Measurements from ENCODE around the gene DIDO1. TPM values are rescaled to one million over a fixed set of nuclear protein-coding genes. Genes with fewer than 3 reads are reported as not detected.
A peak's percentile ranks its signal among the peaks of the same experiment; 100 is the strongest.

Gene DIDO1
- total RNA-seq, 2 donors from 2014 or later = 53.5 to 68.3 TPM

DNA sequence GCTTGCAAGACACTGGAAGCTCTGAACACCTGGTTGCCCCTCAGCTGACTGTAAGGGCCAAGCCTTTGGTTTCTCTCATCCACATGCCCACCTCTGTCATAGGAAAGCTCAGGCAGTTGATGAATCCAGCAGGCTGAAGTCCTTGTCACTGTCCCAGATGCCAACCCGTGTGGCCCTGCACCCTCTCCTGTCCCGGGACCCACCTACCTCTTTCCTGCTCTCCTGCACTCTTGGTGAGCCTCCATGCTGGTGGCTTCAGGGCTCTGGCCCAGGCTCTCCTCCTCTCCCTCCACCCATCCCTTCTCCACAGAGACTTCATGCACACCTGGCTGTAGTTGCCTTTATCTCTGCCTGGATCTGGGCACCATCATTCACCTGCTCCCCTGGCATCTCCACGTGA lies 7.7 kb upstream of the DIDO1 start:
- Histone ChIP-seq H3K4me3 (ENCODE audit: low read length) (no peak overlapping the region), H3K36me3 (ENCODE audit: control insufficient read depth, insufficient read depth, low read length) (peaks cover 35% of the 10 kb centered on the region), H3K4me1 (ENCODE audit: control insufficient read depth, insufficient read depth, low read length) (no peaks in the 10 kb centered on the region), H3K27ac (ENCODE audit: low read depth, low read length) (no peak overlapping the region), H3K27me3 (ENCODE audit: control insufficient read depth, insufficient read depth, low read length, poor library complexity, severe bottlenecking) (no peaks in the 10 kb centered on the region), H3K9me3 (ENCODE audit: control insufficient read depth, low read length) (no peaks in the 10 kb centered on the region), H3K9ac (ENCODE audit: extremely low read depth, low read length, poor library complexity, severe bottlenecking) (no peak overlapping the region)
- no peak overlapping the region for H3K4me3 Mint-ChIP-seq
- H3K36me3 Mint-ChIP-seq (ENCODE audit: low read depth) = peaks cover 10% of the 10 kb centered on the region
- H3K9me3 Mint-ChIP-seq = no peaks in the 10 kb centered on the region
- H3K4me1 Mint-ChIP-seq = peaks cover 12% of the 10 kb centered on the region
- WGBS, 2 experiments (ENCODE audit: insufficient coverage in 1 of 2, insufficient read length in 1 of 2) = 90 to 100% methylated on average over 2 to 3 of the region's 3 CpGs
- no peaks in the 10 kb centered on the region for H3K27me3 Mint-ChIP-seq (ENCODE audit: insufficient read depth)
- no peak overlapping the region for H3K27ac Mint-ChIP-seq
- TF ChIP-seq, protein P1, sequence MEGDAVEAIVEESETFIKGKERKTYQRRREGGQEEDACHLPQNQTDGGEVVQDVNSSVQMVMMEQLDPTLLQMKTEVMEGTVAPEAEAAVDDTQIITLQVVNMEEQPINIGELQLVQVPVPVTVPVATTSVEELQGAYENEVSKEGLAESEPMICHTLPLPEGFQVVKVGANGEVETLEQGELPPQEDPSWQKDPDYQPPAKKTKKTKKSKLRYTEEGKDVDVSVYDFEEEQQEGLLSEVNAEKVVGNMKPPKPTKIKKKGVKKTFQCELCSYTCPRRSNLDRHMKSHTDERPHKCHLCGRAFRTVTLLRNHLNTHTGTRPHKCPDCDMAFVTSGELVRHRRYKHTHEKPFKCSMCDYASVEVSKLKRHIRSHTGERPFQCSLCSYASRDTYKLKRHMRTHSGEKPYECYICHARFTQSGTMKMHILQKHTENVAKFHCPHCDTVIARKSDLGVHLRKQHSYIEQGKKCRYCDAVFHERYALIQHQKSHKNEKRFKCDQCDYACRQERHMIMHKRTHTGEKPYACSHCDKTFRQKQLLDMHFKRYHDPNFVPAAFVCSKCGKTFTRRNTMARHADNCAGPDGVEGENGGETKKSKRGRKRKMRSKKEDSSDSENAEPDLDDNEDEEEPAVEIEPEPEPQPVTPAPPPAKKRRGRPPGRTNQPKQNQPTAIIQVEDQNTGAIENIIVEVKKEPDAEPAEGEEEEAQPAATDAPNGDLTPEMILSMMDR (conservative IDR thresholded peaks at IDR 0.05) = no peak
- peak; percentile 42 for DNase-seq

- no peak overlapping the region for H3K27ac ChIP-seq (ENCODE audit: low read depth, low read length)
- peak; percentile 53 for DNase-seq
Measured at GRCh38 chr20:62931464-62931863, 5.2 kb upstream of the DIDO1 start.

GRCh38 chr20:62929051-62929538 lies 2.8 kb upstream of the DIDO1 start:
- H3K9me3 ChIP-seq (ENCODE audit: control insufficient read depth, low read length) = no peaks in the 10 kb centered on the region
- Mint-ChIP-seq H3K9me3 (no peaks in the 10 kb centered on the region), H3K27me3 (ENCODE audit: insufficient read depth) (no peaks in the 10 kb centered on the region), H3K4me1 (peaks cover 35% of the 10 kb centered on the region), H3K4me3 (peak overlapping the region; percentile 91), H3K27ac (peak overlapping the region; percentile 99), H3K36me3 (ENCODE audit: low read depth) (peaks cover 6% of the 10 kb centered on the region)
- TF ChIP-seq, protein P1 (conservative IDR thresholded peaks at IDR 0.05) = no peak
- H3K36me3 ChIP-seq (ENCODE audit: control insufficient read depth, insufficient read depth, low read length) = peaks cover 22% of the 10 kb centered on the region
- peak; percentile 96 for DNase-seq
- 4 to 28% methylated on average over 15 to 44 of the region's 44 CpGs for WGBS, 2 experiments (ENCODE audit: insufficient coverage in 1 of 2, insufficient read length in 1 of 2)
- peak overlapping the region; percentile 90 for H3K4me3 ChIP-seq (ENCODE audit: low read length)
- H3K27me3 ChIP-seq (ENCODE audit: control insufficient read depth, insufficient read depth, low read length, poor library complexity, severe bottlenecking) = no peaks in the 10 kb centered on the region
- peaks cover 9% of the 10 kb centered on the region for H3K4me1 ChIP-seq (ENCODE audit: control insufficient read depth, insufficient read depth, low read length)
- H3K27ac ChIP-seq (ENCODE audit: low read depth, low read length) = peak overlapping the region; percentile 66
- H3K9ac ChIP-seq (ENCODE audit: extremely low read depth, low read length, poor library complexity, severe bottlenecking) = peak overlapping the region; percentile 92

More at GRCh38 chr20:62931464-62931863, 5.2 kb upstream of the DIDO1 start:
- Histone ChIP-seq H3K27me3 (ENCODE audit: control insufficient read depth, insufficient read depth, low read length, poor library complexity, severe bottlenecking) (no peaks in the 10 kb centered on the region), H3K9ac (ENCODE audit: extremely low read depth, low read length, poor library complexity, severe bottlenecking) (no peak overlapping the region), H3K36me3 (ENCODE audit: control insufficient read depth, insufficient read depth, low read length) (peaks cover 39% of the 10 kb centered on the region), H3K9me3 (ENCODE audit: control insufficient read depth, low read length) (no peaks in the 10 kb centered on the region), H3K4me1 (ENCODE audit: control insufficient read depth, insufficient read depth, low read length) (peaks cover 9% of the 10 kb centered on the region), H3K4me3 (ENCODE audit: low read length) (no peak overlapping the region)
- Mint-ChIP-seq H3K27ac (no peak overlapping the region), H3K4me1 (peaks cover 27% of the 10 kb centered on the region), H3K9me3 (no peaks in the 10 kb centered on the region), H3K4me3 (no peak overlapping the region), H3K36me3 (ENCODE audit: low read depth) (peaks cover 6% of the 10 kb centered on the region), H3K27me3 (ENCODE audit: insufficient read depth) (no peaks in the 10 kb centered on the region)
- TF ChIP-seq, protein P1 (conservative IDR thresholded peaks at IDR 0.05) = no peak
- 91 to 96% methylated on average over 5 to 9 of the region's 9 CpGs for WGBS, 2 experiments (ENCODE audit: insufficient coverage in 1 of 2, insufficient read length in 1 of 2)
